NT2/D1 (cell line): ENCODE measurements around the gene C9orf153.
A peak's percentile ranks its signal among the peaks of the same experiment; 100 is the strongest.
"Not testable (repeated sequence)": the region's sequence is repeated elsewhere in the genome, so short reads cannot be mapped to it uniquely, and the experiment has no call there.

Source experiments
- DNase-seq: peaks from one replicate; pipeline ENCODE4 v3.0.0-alpha.2; 2011; ENCODE audit warnings: low read depth, low spot score
- H3K27me3 ChIP-seq: 2 replicates; pipeline ENCODE4 v1.6.0; 2011; ENCODE audit warnings: mild to moderate bottlenecking; ENCODE audit not compliant: insufficient read length, insufficient read depth
- H3K36me3 ChIP-seq: 2 replicates; pipeline ENCODE4 v1.6.1; 2011; ENCODE audit warnings: mild to moderate bottlenecking, low read length, mixed read lengths; ENCODE audit not compliant: insufficient read depth, insufficient read length
- H3K4me1 ChIP-seq: 2 replicates; pipeline ENCODE4 v1.5.1; 2011; ENCODE audit not compliant: insufficient read depth, insufficient read length
- H3K4me3 ChIP-seq: 2 replicates; pipeline ENCODE4 v1.5.1; 2011; ENCODE audit warnings: low read depth; ENCODE audit not compliant: insufficient read length
- H3K9ac ChIP-seq: 2 replicates; pipeline ENCODE4 v1.6.0; 2011; ENCODE audit warnings: low read depth; ENCODE audit not compliant: insufficient read length
- H3K9me3 ChIP-seq: 2 replicates; pipeline ENCODE4 v1.5.1; 2011; ENCODE audit warnings: mild to moderate bottlenecking, low read length; ENCODE audit not compliant: insufficient read depth
- SUZ12 ChIP-seq: IDR thresholded peaks from 2 replicates; pipeline ENCODE4 v1.6.1; 2011; ENCODE audit not compliant: insufficient read length, insufficient read depth; ENCODE audit errors: extremely low read depth
- YY1 ChIP-seq: IDR thresholded peaks from 2 replicates; pipeline ENCODE4 v1.6.1; 2011; ENCODE audit not compliant: insufficient read length, insufficient read depth
- ZNF274 ChIP-seq: IDR thresholded peaks from 2 replicates; pipeline ENCODE4 v1.6.1; 2011; ENCODE audit warnings: mild to moderate bottlenecking, low read depth, low read length

C9orf153 gene

DNA sequence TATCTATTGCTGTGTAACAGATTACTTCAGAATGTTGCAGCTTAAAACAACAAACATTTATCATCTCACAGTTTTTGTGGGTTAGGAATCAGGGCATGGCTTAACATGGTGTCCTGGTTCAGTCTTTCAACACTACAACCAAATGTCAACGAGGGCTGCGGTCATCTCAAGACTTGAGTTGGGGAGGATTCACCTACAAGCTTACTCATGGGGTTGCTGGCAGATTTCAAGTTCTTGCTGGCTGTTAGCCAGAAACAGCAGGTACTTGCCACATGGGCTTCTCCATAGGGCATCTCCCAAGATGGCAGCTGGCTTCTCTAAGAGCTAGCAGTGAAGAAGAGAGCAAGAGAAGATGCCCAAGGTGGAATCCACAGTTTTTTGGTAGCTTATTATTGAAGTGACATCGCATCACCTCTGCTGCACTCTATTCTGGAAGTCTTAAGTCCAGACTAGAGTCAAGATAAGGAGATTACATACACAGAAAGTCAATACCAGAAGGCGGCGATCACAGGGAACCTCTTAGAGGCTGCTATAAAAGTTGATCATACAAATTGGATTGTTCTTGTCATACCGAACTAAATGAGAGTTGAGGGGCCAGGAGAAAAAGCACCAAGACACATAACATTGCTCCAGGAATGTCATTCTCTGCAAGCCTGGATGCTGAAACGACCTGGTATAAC lies 42.2 kb downstream of the C9orf153 start:
- no peak for DNase-seq
- H3K36me3 ChIP-seq: no peaks in the 10 kb centered on the region
- no peak overlapping the region for H3K9ac ChIP-seq
- H3K9me3 ChIP-seq: no peaks in the 10 kb centered on the region
- H3K4me3 ChIP-seq: no peak overlapping the region
- TF ChIP-seq YY1: no peak
- H3K4me1 ChIP-seq: no peaks in the 10 kb centered on the region
- H3K27me3 ChIP-seq: no peaks in the 10 kb centered on the region

DNA sequence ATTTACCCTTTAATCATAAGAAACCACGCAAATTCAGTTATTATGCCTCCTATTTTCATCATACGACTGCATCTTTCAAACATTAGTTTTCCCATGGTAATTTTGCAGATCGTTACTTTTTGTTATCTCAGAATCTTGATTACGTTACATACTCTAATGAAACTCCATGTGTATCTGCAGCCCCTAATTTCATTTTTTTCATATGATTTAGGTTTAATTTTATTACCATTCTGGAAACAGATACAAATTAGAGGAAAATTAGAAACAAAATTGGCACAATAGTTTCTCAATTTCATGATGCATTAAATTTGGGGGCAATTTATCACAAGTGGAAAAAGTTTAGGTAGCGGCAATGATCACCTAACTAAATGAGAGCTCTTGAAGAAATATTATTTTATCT lies 52.3 kb downstream of the C9orf153 start:
- Histone ChIP-seq H3K9ac (no peak overlapping the region), H3K4me1 (no peaks in the 10 kb centered on the region), H3K27me3 (no peaks in the 10 kb centered on the region), H3K4me3 (no peak overlapping the region), H3K36me3 (no peaks in the 10 kb centered on the region), H3K9me3 (no peaks in the 10 kb centered on the region)
- TF ChIP-seq YY1 (no peak), SUZ12 (no peak), ZNF274 (no peak)
- DNase-seq: no peak

DNA sequence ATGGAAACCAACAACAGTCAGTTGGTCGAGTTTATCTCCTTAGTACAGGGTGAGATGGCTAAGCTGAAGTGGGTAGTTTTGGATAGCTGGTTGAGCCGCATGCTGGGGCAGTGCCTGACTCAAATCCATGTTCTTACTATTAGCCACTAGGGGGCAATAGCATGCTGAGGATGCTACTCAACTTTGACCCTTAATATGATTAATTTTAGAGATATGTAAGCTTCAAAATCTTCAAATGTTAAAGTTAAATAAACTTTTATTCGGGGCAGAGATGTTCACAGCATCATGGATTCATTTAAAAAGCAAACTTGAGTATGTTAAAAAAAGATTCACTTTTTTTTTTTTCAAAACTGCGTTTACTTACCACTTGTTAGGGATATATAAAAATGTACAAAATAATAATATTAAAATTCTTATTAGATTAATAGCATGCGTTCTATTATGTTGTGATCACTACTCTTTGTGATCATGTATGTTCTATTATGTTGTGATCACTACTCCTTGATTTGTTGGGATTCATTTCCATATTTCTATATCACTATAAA lies 57.0 kb downstream of the C9orf153 start:
- Histone ChIP-seq H3K9ac (no peak overlapping the region), H3K4me1 (no peaks in the 10 kb centered on the region), H3K36me3 (no peaks in the 10 kb centered on the region), H3K27me3 (no peaks in the 10 kb centered on the region), H3K9me3 (no peaks in the 10 kb centered on the region), H3K4me3 (no peak overlapping the region)
- TF ChIP-seq ZNF274 (no peak), YY1 (no peak), SUZ12 (no peak)
- DNase-seq: peak; percentile 15

DNA sequence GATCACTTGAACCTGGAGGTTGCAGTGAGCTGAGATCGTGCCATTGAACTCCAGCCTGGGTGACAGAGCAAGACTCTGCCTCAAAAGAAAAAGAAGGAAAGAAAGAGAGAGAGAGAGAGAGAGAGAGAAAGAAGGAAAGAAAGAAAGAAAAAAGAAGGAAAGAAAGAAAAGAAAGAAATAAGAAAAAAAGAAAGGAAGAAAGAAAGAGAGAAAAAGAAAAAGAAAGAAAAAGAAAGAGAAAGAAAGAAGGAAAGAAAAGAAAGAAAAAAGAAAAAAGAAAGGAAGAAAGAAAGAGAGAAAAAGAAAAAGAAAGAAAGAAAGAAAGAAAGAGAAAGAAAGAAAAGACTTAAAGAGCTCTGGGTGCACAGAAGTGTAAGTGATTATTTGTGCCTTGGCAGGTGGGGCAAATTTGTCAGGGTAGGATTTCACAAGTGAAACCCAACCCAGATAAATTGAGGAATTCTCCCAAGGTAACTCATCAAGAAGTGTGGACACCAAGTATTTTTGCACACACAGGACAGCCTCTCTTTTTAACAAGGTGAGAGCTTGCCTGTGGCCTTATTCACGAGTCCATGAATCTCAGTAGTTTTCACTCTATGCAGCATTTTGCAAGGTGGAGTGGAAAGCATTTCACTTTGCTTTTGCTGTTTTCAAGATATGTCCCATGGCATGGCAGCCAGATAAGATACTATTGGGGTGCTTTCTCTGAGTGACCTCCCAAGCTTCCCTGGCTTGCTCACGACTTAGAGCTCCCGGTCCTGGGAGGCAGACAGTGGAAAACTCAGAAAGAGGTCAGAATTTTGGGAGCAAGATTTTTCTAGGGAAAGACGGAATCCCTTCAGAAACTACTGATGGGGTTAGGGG lies 57.8 kb downstream of the C9orf153 start:
- Histone ChIP-seq H3K4me3 (no peak overlapping the region), H3K9me3 (no peaks in the 10 kb centered on the region), H3K4me1 (no peaks in the 10 kb centered on the region), H3K9ac (no peak overlapping the region), H3K27me3 (no peaks in the 10 kb centered on the region), H3K36me3 (no peaks in the 10 kb centered on the region)
- TF ChIP-seq YY1 (no peak), SUZ12 (no peak)
- no peak for DNase-seq

DNA sequence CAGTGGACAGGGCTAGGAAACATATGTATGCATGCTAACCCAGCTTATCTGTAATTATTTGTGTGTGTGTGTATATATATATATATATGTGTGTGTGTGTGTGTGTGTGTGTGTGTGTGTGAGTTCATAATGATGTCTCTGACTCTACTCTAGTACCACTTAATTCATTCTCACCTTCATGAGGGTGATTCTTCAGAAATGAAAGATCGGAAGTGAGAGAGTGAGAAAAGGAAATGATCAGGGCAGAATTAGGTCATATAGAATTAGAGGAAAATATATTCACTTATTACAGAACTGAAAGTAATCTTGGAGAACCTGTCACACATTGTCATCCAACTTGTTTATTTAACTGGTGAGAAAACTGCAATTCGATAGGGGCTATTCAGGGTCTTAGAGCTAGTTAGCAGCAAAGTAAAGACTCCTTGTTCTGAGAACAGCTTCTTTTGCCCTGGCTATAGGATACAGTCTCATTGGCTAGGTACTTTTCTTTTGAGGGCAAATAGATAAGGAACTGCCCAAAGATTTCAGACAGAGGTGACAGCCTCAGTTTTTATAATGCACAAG lies 58.8 kb downstream of the C9orf153 start:
- no peak for TF ChIP-seq ZNF274

DNA sequence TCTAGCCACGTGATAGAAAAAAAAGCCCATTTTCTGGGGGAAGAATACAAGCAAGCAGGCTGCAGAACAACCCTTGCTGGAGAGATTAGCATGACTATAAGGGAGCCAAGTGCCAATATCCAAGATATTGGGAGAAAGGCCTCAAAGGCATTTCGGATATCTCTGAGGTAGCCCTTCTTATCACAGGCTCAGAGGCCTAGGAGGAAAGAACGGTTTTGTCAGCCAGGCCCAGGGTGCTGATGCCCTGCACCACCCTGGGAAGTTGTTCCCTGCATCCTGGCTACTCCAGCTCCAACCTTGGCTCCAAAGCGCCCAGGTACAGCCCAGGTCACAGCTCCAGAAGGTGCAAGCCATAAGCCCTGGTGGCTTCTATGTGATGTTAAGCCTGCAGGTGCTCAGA lies 66.4 kb downstream of the C9orf153 start:
- H3K27me3 ChIP-seq: no peaks in the 10 kb centered on the region
- TF ChIP-seq SUZ12: no peak
- H3K4me3 ChIP-seq: no peak overlapping the region
- H3K9ac ChIP-seq: no peak overlapping the region
- H3K36me3 ChIP-seq: no peaks in the 10 kb centered on the region
- no peak for DNase-seq
- H3K9me3 ChIP-seq: peaks cover 26% of the 10 kb centered on the region
- H3K4me1 ChIP-seq: no peaks in the 10 kb centered on the region

More for the DNA sequence above, 58.8 kb downstream of the C9orf153 start:
- Histone ChIP-seq H3K4me3 (no peak overlapping the region), H3K4me1 (no peaks in the 10 kb centered on the region), H3K9me3 (no peaks in the 10 kb centered on the region), H3K9ac (no peak overlapping the region), H3K36me3 (no peaks in the 10 kb centered on the region), H3K27me3 (no peaks in the 10 kb centered on the region)
- no peak for DNase-seq

DNA sequence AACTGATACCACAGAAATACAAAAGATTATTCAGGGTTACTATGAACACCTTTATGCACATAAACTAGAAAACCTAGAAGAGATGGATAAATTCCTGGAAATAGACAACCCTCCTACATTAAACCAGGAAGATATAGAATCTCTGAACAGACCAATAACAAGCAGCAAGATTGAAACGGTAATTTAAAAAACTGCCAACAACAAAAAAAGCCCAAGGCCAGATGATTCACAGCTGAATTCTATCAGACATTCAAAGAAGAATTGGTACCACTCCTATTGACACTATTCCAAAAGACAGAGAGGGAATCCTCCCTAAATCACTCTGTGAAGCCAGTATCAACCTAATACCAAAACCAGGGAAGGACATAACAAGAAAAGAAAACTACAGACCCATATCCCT lies 68.8 kb downstream of the C9orf153 start:
- not testable (repeated sequence) for H3K9ac ChIP-seq, H3K27me3 ChIP-seq, H3K4me3 ChIP-seq, H3K36me3 ChIP-seq, DNase-seq, H3K4me1 ChIP-seq
- peaks cover 26% of the 10 kb centered on the region for H3K9me3 ChIP-seq
